ENCODE measurements around the gene MOGAT1. TPM values are rescaled to one million over a fixed set of nuclear protein-coding genes. Genes with fewer than 3 reads are reported as not detected.

MOGAT1 gene
- total RNA-seq, 4 donors from 2014 or later = not detected

DNA sequence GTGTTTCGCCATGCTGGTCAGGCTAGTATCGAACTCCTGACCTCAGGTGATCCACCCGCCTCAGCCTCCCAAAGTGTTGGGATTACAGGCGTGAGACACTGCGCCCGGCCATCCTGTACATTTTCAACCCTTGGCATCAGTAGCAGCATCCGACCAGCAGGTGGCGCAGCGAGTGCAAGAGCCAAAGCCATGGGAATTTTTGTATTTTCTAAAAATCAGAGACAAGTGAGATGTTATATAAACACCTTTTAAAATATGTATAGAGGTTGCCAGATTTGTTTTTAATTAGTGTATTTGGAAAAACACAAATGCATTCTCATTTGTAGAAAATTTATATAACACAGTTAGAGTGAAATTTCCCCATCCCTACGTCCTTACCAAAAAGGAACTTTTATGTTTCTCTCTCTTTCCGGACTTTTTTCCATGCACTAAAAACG lies 36.8 kb downstream of the MOGAT1 start:
- H3K9me3 ChIP-seq = no peaks in the 10 kb centered on the region
- WGBS = 16% methylated on average over 12 of the region's 12 CpGs
- H3K27ac ChIP-seq = no peak overlapping the region
- H3K36me3 ChIP-seq = no peaks in the 10 kb centered on the region
- DNase-seq (ENCODE audit: low spot score in 2 of 2) = peak; percentile 85
- TF ChIP-seq POLR2A (IDR thresholded peaks at IDR 0.05) (no peak), POLR2AphosphoS5 (IDR thresholded peaks at IDR 0.05) (no peak)
- TF ChIP-seq, protein P1, sequence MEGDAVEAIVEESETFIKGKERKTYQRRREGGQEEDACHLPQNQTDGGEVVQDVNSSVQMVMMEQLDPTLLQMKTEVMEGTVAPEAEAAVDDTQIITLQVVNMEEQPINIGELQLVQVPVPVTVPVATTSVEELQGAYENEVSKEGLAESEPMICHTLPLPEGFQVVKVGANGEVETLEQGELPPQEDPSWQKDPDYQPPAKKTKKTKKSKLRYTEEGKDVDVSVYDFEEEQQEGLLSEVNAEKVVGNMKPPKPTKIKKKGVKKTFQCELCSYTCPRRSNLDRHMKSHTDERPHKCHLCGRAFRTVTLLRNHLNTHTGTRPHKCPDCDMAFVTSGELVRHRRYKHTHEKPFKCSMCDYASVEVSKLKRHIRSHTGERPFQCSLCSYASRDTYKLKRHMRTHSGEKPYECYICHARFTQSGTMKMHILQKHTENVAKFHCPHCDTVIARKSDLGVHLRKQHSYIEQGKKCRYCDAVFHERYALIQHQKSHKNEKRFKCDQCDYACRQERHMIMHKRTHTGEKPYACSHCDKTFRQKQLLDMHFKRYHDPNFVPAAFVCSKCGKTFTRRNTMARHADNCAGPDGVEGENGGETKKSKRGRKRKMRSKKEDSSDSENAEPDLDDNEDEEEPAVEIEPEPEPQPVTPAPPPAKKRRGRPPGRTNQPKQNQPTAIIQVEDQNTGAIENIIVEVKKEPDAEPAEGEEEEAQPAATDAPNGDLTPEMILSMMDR (IDR thresholded peaks at IDR 0.05) = peak; percentile 94 to 96
- H3K4me1 ChIP-seq = peaks cover 14% of the 10 kb centered on the region
- no peak overlapping the region for H3K4me3 ChIP-seq
- H3K27me3 ChIP-seq = peaks cover 2% of the 10 kb centered on the region

DNA sequence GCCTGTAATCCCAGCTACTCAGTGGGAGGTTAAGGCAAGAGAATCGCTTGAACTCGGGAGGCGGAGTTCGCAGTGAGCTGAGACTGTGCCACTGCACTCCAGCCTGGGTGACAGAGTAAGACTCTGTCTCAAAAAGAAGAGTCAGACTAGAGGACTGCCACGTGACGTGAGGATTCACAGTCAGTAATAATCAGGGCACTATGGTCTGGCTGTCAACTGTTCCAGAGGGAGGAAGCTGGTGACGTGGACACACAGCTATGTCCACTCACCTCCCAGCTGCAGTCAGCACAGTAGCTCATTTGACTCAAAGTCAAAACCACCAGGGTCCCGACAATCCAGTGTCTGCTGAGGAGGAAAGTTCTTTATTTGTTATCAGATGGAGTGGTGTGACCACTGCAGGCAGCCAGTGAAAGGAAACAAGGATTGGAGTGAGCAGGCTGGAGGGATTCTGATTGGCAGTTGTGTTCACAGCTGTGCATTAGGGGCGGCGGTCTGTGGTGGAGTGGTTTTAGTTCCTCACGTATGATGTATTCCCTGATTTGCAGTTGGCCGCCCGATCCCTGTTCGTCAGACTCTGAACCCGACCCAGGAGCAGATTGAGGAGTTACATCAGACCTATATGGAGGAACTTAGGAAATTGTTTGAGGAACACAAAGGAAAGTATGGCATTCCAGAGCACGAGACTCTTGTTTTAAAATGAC lies 37.9 kb downstream of the MOGAT1 start:
- peaks cover 2% of the 10 kb centered on the region for H3K27me3 ChIP-seq
- no peaks in the 10 kb centered on the region for H3K9me3 ChIP-seq
- TF ChIP-seq POLR2A (IDR thresholded peaks at IDR 0.05) = no peak
- TF ChIP-seq, protein P1 (IDR thresholded peaks at IDR 0.05) = no peak
- no peak for TF ChIP-seq EP300 (IDR thresholded peaks at IDR 0.05)
- no peak for TF ChIP-seq POLR2AphosphoS5 (IDR thresholded peaks at IDR 0.05)
- WGBS = 50% methylated on average over 15 of the region's 16 CpGs
- peaks cover 14% of the 10 kb centered on the region for H3K4me1 ChIP-seq
- no peaks in the 10 kb centered on the region for H3K36me3 ChIP-seq
- peak overlapping the region; percentile 27 for H3K4me3 ChIP-seq
- DNase-seq (ENCODE audit: low spot score in 2 of 2) = peak in 1 of 2 donors; percentile 78
- no peak overlapping the region for H3K27ac ChIP-seq

DNA sequence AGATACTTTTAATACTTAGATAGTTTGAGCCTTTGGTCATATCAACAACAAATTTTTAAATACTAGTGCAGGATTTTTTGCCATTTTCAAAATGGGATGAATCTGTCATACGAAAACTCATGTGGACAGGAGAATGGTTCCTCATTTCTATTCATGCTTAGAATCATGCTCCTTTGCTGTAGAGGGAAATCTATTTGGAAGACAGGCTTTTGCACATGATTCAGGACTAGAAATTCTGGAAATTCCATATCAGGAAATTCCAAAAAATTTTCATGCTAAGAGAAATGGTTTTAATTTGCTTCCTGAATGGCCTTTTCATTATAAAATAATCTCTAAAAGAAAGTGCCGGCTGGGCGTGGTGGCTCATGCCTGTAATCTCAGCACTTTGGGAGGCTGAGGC lies 39.3 kb downstream of the MOGAT1 start:
- no peak for DNase-seq (ENCODE audit: low spot score in 2 of 2)
- Histone ChIP-seq H3K4me1 (peaks cover 14% of the 10 kb centered on the region), H3K9me3 (no peaks in the 10 kb centered on the region), H3K36me3 (no peaks in the 10 kb centered on the region), H3K27ac (no peak overlapping the region), H3K4me3 (no peak overlapping the region), H3K27me3 (no peaks in the 10 kb centered on the region)
- TF ChIP-seq, protein P1 (IDR thresholded peaks at IDR 0.05) = no peak
- TF ChIP-seq EP300 (IDR thresholded peaks at IDR 0.05) (no peak), POLR2A (IDR thresholded peaks at IDR 0.05) (no peak), POLR2AphosphoS5 (IDR thresholded peaks at IDR 0.05) (no peak)
- WGBS = 83% methylated on average over 3 of the region's 3 CpGs

GRCh38 chr2:222711315-222711940 lies 40.0 kb downstream of the MOGAT1 start:
- WGBS = 89% methylated on average over 10 of the region's 10 CpGs
- Histone ChIP-seq H3K27ac (no peak overlapping the region), H3K9me3 (no peaks in the 10 kb centered on the region), H3K27me3 (no peaks in the 10 kb centered on the region), H3K4me1 (peaks cover 14% of the 10 kb centered on the region), H3K4me3 (no peak overlapping the region), H3K36me3 (no peaks in the 10 kb centered on the region)
- DNase-seq (ENCODE audit: low spot score in 2 of 2) = no peak
- TF ChIP-seq POLR2A (IDR thresholded peaks at IDR 0.05) (no peak), EP300 (IDR thresholded peaks at IDR 0.05) (no peak)
- TF ChIP-seq, protein P1 (IDR thresholded peaks at IDR 0.05) = no peak

DNA sequence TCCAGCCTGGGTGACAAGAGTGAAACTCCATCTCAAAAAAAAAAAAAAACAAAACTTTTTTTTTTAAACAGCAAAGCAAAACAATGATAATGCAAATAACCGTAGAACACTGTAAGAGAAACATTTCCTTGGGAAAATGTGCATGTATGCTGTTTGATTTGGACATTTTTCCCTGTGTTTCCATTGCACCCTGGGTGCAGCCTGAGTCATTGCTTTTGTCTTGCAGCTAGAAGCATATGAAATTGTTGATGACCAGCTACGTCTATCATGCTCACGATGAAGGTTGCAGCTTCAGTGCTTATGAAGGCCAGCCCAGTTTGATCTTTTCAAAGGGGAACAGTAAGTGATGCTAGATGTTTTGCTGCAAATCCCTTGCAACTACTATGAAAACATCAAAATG lies 41.5 kb downstream of the MOGAT1 start:
- H3K27me3 ChIP-seq = no peaks in the 10 kb centered on the region
- 91% methylated on average over 3 of the region's 3 CpGs for WGBS
- no peak overlapping the region for H3K27ac ChIP-seq
- DNase-seq (ENCODE audit: low spot score in 2 of 2) = no peak
- H3K36me3 ChIP-seq = no peaks in the 10 kb centered on the region
- peaks cover 12% of the 10 kb centered on the region for H3K4me1 ChIP-seq
- TF ChIP-seq, protein P1 (IDR thresholded peaks at IDR 0.05) = no peak
- TF ChIP-seq EP300 (IDR thresholded peaks at IDR 0.05) (no peak), POLR2A (IDR thresholded peaks at IDR 0.05) (no peak), POLR2AphosphoS5 (IDR thresholded peaks at IDR 0.05) (no peak)
- no peak overlapping the region for H3K4me3 ChIP-seq
- H3K9me3 ChIP-seq = no peaks in the 10 kb centered on the region
